Measurements from ENCODE around the gene AHDC1.

- TF ChIP-seq CTCF (conservative IDR thresholded peaks at IDR 0.05 in 1 of 2, IDR thresholded peaks at IDR 0.05 in 1 of 2; ENCODE audit: low read depth in 1 of 2, low read length in 2 of 2) (no peak), EZH2 (IDR thresholded peaks at IDR 0.05; ENCODE audit: low read length, missing control alignments) (no peak)
These were observed 29.8 kb downstream of the AHDC1 start for GRCh38 chr1:27574001-27574781.

Measured in fibroblast of lung (primary cell).